Measurements from ENCODE around the gene PPDPF. TPM values are rescaled to one million over a fixed set of nuclear protein-coding genes. Genes with fewer than 3 reads are reported as not detected.

The PPDPF gene
- total RNA-seq, 1 experiment from 2014 or later = 517 TPM

- Mint-ChIP-seq H3K9me3 (ENCODE audit: low read depth, unreplicated experiment) (no peaks in the 10 kb centered on the region), H3K27me3 (ENCODE audit: unreplicated experiment) (peaks cover 40% of the 10 kb centered on the region), H3K4me3 (ENCODE audit: low read depth, unreplicated experiment) (no peak overlapping the region), H3K27ac (ENCODE audit: unreplicated experiment) (peak overlapping the region; percentile 5), H3K4me1 (ENCODE audit: low read depth, unreplicated experiment) (peaks cover 35% of the 10 kb centered on the region), H3K36me3 (ENCODE audit: insufficient read depth, unreplicated experiment) (peaks cover 61% of the 10 kb centered on the region)
- CTCF ChIA-PET = interaction anchor here (0.7 kb wide), 1 partner anchor 16 kb away, joined by 7 read pairs; no protein-coding TSS in a partner anchor
- intact Hi-C loops (cut with micrococcal nuclease; ENCODE audit: unreplicated experiment) = no loop called here
- no peak for DNase-seq
- no peak for TF ChIP-seq CTCF (IDR thresholded peaks at IDR 0.05; ENCODE audit: unreplicated experiment)
- BruUV-seq (replicated peaks) = no TSS peak
These were observed 34.2 kb upstream of the PPDPF start for GRCh38 chr20:63486300-63486855.

- H3K27me3 Mint-ChIP-seq (ENCODE audit: unreplicated experiment) = peaks cover 31% of the 10 kb centered on the region
These were observed 33.3 kb upstream of the PPDPF start for GRCh38 chr20:63487116-63487764.

GRCh38 chr20:63487781-63488241, 32.8 kb upstream of the PPDPF start:
- H3K27ac Mint-ChIP-seq (ENCODE audit: unreplicated experiment) = peak overlapping the region; percentile 62
- CTCF ChIA-PET = no interaction called here
- H3K27me3 Mint-ChIP-seq (ENCODE audit: unreplicated experiment) = peaks cover 25% of the 10 kb centered on the region
- no peak for DNase-seq
- no peak for TF ChIP-seq CTCF (IDR thresholded peaks at IDR 0.05; ENCODE audit: unreplicated experiment)
- peaks cover 7% of the 10 kb centered on the region for H3K9me3 Mint-ChIP-seq (ENCODE audit: low read depth, unreplicated experiment)
- H3K4me1 Mint-ChIP-seq (ENCODE audit: low read depth, unreplicated experiment) = peaks cover 20% of the 10 kb centered on the region
- H3K36me3 Mint-ChIP-seq (ENCODE audit: insufficient read depth, unreplicated experiment) = peaks cover 74% of the 10 kb centered on the region
- BruUV-seq (replicated peaks) = no TSS peak
- intact Hi-C loops (cut with micrococcal nuclease; ENCODE audit: unreplicated experiment) = no loop called here
- H3K4me3 Mint-ChIP-seq (ENCODE audit: low read depth, unreplicated experiment) = no peak overlapping the region

More at GRCh38 chr20:63487116-63487764, 33.3 kb upstream of the PPDPF start:
- H3K9me3 Mint-ChIP-seq (ENCODE audit: low read depth, unreplicated experiment) = peaks cover 2% of the 10 kb centered on the region
- DNase-seq = no peak
- BruUV-seq (replicated peaks) = no TSS peak
- H3K27ac Mint-ChIP-seq (ENCODE audit: unreplicated experiment) = peak overlapping the region; percentile 62
- TF ChIP-seq CTCF (IDR thresholded peaks at IDR 0.05; ENCODE audit: unreplicated experiment) = no peak
- intact Hi-C loops (cut with micrococcal nuclease; ENCODE audit: unreplicated experiment) = no loop called here
- H3K4me3 Mint-ChIP-seq (ENCODE audit: low read depth, unreplicated experiment) = no peak overlapping the region
- peaks cover 68% of the 10 kb centered on the region for H3K36me3 Mint-ChIP-seq (ENCODE audit: insufficient read depth, unreplicated experiment)
- H3K4me1 Mint-ChIP-seq (ENCODE audit: low read depth, unreplicated experiment) = peaks cover 26% of the 10 kb centered on the region
- CTCF ChIA-PET = interaction anchor here (0.7 kb wide), 1 partner anchor 15 kb away, joined by 7 read pairs; no protein-coding TSS in a partner anchor

- Mint-ChIP-seq H3K27me3 (ENCODE audit: unreplicated experiment) (peaks cover 18% of the 10 kb centered on the region), H3K4me1 (ENCODE audit: low read depth, unreplicated experiment) (peaks cover 13% of the 10 kb centered on the region), H3K9me3 (ENCODE audit: low read depth, unreplicated experiment) (peaks cover 7% of the 10 kb centered on the region), H3K4me3 (ENCODE audit: low read depth, unreplicated experiment) (no peak overlapping the region), H3K27ac (ENCODE audit: unreplicated experiment) (no peak overlapping the region), H3K36me3 (ENCODE audit: insufficient read depth, unreplicated experiment) (peaks cover 79% of the 10 kb centered on the region)
- intact Hi-C loops (cut with micrococcal nuclease; ENCODE audit: unreplicated experiment) = no loop called here
- no peak for DNase-seq
- CTCF ChIA-PET = no interaction called here
- BruUV-seq (replicated peaks) = TSS peak; percentile 82
- TF ChIP-seq CTCF (IDR thresholded peaks at IDR 0.05; ENCODE audit: unreplicated experiment) = no peak
These were observed 32.0 kb upstream of the PPDPF start for GRCh38 chr20:63488315-63489251.
